ENCODE measurements around the gene RETREG2. TPM values are rescaled to one million over a fixed set of nuclear protein-coding genes. Genes with fewer than 3 reads are reported as not detected.

The RETREG2 gene
- total RNA-seq, 6 experiments from 2014 or later = 33.6 to 77.9 (median 51.0) TPM

GRCh38 chr2:219149667-219150066, 28.4 kb upstream of the RETREG2 start:
- Histone ChIP-seq H3K27ac (peak overlapping the region in 2 of 3 donors; percentile 40 to 47), H3K36me3 (peaks cover 0 to 21% (median 3%) of the 10 kb centered on the region in 4 donors), H3K4me1 (peaks cover 0 to 12% (median 6%) of the 10 kb centered on the region in 4 donors), H3K9me3 (no peaks in the 10 kb centered on the region), H3K4me3 (no peak overlapping the region), H3K27me3 (no peaks in the 10 kb centered on the region)
- intact Hi-C loops (cut with DNase I) = loop anchor here in 1 of 2 donors (10.0 kb wide), 1 partner anchor 95 kb away; no protein-coding TSS in a partner anchor
- TF ChIP-seq CTCF (IDR thresholded peaks at IDR 0.05) (no peak), POLR2A (IDR thresholded peaks at IDR 0.05) (no peak)
- WGBS (ENCODE audit: insufficient coverage, low coverage, low lambda C conversion rate, missing lambda C conversion rate) = 11% methylated on average over 1 of the region's 1 CpG
- DNase-seq (peak; percentile 60 to 88 (median 69)), ATAC-seq (peak; percentile 95 to 97 (median 96))

- 4% methylated on average over 4 of the region's 4 CpGs for WGBS (ENCODE audit: insufficient coverage, low coverage, low lambda C conversion rate, missing lambda C conversion rate)
- peaks cover 0 to 7% (median 2%) of the 10 kb centered on the region in 4 donors for H3K4me1 ChIP-seq
- intact Hi-C loops (cut with DNase I) = loop anchor here (5.0 to 10.0 kb wide), 2 partner anchors 98 to 100 kb away; no protein-coding TSS in a partner anchor
- H3K36me3 ChIP-seq = peaks cover 0 to 11% (median 0%) of the 10 kb centered on the region in 4 donors
- no peak overlapping the region for H3K27ac ChIP-seq
- no peaks in the 10 kb centered on the region for H3K9me3 ChIP-seq
- H3K4me3 ChIP-seq = no peak overlapping the region
- no peaks in the 10 kb centered on the region for H3K27me3 ChIP-seq
- DNase-seq (no peak), ATAC-seq (peak; percentile 80 to 89 (median 84))
- TF ChIP-seq CTCF (IDR thresholded peaks at IDR 0.05) (peak; percentile 56 to 82 (median 60)), POLR2A (IDR thresholded peaks at IDR 0.05) (no peak)
These were observed 22.9 kb upstream of the RETREG2 start for GRCh38 chr2:219155054-219155644.

DNA sequence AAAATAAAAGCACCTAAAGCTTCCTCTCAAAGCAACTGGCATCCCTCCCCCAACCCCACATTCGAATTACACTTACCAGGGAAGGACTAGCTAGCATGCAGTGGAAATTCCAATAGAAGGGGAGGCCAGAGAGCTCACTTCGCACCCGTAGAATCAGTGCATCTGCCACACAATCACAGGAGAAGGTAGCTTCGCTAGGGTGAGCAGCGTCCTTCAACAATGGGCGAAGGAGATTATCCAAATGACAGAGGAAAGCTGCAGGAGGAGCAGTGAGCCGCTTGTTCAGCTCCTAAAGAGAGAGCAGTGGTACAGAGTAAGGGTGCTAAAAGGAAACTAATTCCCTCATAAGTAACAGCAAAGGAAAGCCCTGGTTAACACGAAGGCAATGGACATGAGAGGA, 20.7 kb upstream of the RETREG2 start:
- no peak for DNase-seq
- WGBS (ENCODE audit: insufficient coverage, low coverage, low lambda C conversion rate, missing lambda C conversion rate) = 78% methylated on average over 8 of the region's 8 CpGs
- intact Hi-C loops (cut with DNase I) = loop anchor here (5.0 to 10.0 kb wide), 2 partner anchors 100 to 103 kb away; no protein-coding TSS in a partner anchor
- Histone ChIP-seq H3K9me3 (no peaks in the 10 kb centered on the region), H3K4me1 (peaks cover 0 to 11% (median 2%) of the 10 kb centered on the region in 4 donors), H3K4me3 (no peak overlapping the region), H3K36me3 (peaks cover 0 to 11% (median 0%) of the 10 kb centered on the region in 4 donors), H3K27me3 (no peaks in the 10 kb centered on the region), H3K27ac (no peak overlapping the region)
- no peak for TF ChIP-seq CTCF (IDR thresholded peaks at IDR 0.05)
- no peak for TF ChIP-seq POLR2A (IDR thresholded peaks at IDR 0.05)
- ATAC-seq = no peak

GRCh38 chr2:219158025-219158424, 20.1 kb upstream of the RETREG2 start:
- peaks cover 0 to 11% (median 2%) of the 10 kb centered on the region in 4 donors for H3K4me1 ChIP-seq
- H3K36me3 ChIP-seq = peaks cover 0 to 11% (median 0%) of the 10 kb centered on the region in 4 donors
- WGBS (ENCODE audit: insufficient coverage, low coverage, low lambda C conversion rate, missing lambda C conversion rate) = 95% methylated on average over 3 of the region's 4 CpGs
- no peak overlapping the region for H3K4me3 ChIP-seq
- DNase-seq (no peak), ATAC-seq (no peak)
- intact Hi-C loops (cut with DNase I) = loop anchor here (5.0 to 10.0 kb wide), 2 partner anchors 101 to 103 kb away; no protein-coding TSS in a partner anchor
- H3K27me3 ChIP-seq = no peaks in the 10 kb centered on the region
- no peaks in the 10 kb centered on the region for H3K9me3 ChIP-seq
- H3K27ac ChIP-seq = no peak overlapping the region
- TF ChIP-seq CTCF (IDR thresholded peaks at IDR 0.05) (no peak), POLR2A (IDR thresholded peaks at IDR 0.05) (no peak)

All from right lobe of liver (tissue), 6 donors.